A549 treated with AZD9567 at 1 μM for 4 hours (cell line): ENCODE data around the gene ATG4D. TPM values are rescaled to one million over a fixed set of nuclear protein-coding genes. Genes with fewer than 3 reads are reported as not detected.

Experiments used
- total RNA-seq: library from RNA; stranded (reverse); fragments of 200-300 nt; extraction: Qiagen RNA extraction; gene quantifications from 5 replicates; pipeline ENCODE4 v1.2.3, GENCODE V29; 2022; ENCODE audit not compliant: insufficient read depth

The ATG4D gene
- 21.6 to 27.9 TPM (median 22.2 TPM) in 5 replicates for total RNA-seq

DNA sequence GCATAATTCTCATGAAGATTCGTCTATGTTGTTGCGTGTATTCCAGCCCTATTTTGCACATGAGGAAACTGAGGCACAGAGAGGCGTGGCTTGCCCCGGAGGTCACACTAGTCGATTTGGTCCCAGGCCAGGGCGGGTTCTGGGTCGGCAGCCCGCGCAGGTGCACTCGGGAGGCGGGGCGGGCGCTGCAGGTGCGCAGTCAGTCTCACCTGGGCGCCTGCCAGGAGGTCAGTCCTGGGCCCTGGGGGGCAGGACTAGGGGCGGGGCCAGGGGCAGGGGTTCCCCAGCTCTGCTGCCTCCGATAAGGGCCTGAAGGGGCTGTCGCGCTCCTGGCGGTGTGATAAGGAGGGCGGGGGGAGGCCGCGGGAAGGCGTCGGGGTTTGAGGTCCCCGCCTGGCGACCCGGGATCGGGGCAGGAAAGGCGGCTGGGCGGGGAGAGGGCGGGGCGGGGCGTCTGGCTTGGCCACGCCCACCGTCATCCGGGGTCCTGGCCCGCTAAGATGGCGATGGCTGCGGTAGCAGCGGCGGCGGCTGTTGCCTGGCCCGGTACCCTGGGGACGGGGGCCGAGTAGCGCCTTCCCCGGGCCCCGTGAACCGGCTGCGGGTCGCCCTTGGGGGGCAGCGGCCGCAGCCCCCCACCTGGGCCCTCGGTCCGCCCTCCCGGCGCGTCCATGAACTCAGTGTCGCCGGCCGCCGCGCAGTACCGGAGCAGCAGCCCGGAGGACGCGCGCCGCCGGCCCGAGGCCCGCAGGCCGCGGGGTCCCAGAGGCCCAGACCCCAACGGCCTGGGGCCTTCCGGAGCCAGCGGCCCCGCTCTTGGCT, at the start of gene ATG4D:
TSS of gene ATG4D (plus strand) at position 485 of the 822 bp plus-strand sequence. CDS start at position 672, 187 bp downstream.

DNA sequence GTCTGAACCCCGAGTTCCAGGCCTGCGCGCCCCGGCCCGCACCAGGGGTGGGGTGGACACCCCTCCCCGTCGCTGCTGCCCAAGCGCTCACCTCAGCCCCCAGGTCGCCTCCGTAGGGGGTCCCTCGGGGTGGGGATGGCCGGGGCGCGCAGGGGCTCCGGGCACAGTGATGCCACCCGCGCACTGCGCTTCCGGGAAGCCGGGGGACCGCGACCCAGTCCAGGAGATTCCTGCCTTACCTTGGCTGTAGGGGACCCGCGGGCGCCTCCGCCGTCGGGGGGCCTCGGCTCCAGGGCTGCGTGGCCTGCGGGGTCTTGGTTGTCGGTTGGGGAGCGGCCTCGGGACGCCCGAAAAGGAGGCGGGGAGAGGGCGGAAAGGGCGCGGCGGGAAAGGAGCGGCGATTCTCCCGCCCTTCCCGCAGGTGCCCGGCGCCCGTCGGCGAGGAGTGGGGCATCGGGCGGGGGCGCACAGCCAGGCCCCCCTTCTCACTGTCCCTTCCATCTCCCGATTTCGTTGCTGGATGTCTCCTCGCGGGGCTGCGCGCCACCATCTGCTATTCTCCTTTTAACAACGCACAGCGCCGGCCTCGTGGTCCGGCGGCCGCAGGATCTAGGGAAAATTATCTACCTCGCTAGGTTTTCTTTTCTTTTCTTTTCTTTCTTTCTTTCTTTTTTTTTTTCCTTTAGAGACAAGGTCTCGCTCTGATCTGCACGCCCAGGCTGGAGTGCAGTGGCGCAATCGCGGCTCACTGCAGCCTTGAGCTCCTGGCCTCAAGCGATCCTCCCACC, 40.5 kb upstream of the ATG4D start, which contains the start of gene KEAP1:
TSS of gene KEAP1 (minus strand) at position 355 of the 788 bp plus-strand sequence. CDS start 3,323 bp downstream, outside the sequence.

DNA sequence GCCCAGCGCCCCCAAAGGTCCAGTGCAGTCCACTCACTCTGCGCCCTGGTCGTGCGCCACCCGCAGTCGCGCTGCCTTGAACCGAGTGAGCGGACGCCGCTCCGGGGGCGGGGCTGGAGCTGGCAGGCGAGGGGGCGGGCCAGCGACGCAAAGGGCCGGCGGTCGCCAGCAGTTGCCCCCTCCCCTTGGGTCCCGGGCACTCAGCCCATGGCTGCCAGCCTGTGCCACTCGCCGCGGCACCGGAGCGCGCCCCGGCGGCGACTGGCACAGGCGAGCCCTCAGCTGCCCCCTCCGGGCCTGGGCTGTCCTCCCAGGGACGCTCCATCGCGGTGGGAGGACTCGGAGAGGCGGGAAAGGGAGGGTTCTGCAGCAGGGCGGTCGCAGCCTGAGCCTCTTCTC, 26.3 kb upstream of the ATG4D start, which contains the start of gene S1PR5:
TSS of gene S1PR5 (minus strand) at position 87 of the 399 bp plus-strand sequence. CDS start 2,436 bp downstream, outside the sequence.

DNA sequence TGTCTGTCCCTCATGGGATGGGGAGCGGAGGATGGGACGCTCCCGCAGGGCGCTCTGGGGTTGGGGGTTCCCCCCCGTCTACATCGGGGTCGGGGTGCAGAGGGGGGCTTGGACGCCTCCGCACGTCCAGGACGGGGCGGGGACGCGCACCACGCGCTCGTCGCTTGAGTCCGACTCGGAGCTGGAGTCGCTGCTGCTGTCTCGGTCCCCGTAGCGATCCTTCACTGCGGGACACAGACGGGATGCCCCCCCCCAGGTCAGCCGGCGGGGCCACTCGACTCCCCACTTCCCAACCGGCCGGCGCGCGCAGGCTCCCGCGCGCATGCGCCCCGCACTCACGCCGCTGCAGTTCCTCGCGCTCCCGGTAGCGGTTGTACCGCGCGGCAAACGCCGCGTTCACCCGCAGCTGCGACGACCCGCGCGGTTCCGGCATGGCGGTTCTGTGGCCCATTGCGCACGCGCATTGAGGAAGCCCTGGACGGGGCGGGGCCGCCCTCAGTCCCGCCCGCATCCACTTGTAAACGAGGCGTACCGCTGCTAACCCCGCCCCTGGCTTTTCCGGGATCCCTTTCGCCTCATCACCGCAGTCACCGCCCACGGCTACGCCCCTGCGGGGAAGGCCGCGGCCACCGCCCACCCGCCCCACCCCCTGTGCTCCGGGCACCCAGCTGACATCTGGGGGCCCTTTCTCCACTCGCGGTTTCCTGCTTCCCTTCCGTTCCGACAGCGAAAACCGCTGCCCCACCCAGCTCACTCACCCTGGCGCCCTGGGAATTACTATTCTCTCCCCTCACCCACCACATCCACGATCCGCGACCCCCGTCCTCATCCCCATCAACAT, 22.1 kb downstream of the ATG4D start, which contains the start of gene KRI1:
TSS of gene KRI1 (minus strand) at position 444 of the 841 bp plus-strand sequence. CDS start at position 433, 11 bp downstream.

DNA sequence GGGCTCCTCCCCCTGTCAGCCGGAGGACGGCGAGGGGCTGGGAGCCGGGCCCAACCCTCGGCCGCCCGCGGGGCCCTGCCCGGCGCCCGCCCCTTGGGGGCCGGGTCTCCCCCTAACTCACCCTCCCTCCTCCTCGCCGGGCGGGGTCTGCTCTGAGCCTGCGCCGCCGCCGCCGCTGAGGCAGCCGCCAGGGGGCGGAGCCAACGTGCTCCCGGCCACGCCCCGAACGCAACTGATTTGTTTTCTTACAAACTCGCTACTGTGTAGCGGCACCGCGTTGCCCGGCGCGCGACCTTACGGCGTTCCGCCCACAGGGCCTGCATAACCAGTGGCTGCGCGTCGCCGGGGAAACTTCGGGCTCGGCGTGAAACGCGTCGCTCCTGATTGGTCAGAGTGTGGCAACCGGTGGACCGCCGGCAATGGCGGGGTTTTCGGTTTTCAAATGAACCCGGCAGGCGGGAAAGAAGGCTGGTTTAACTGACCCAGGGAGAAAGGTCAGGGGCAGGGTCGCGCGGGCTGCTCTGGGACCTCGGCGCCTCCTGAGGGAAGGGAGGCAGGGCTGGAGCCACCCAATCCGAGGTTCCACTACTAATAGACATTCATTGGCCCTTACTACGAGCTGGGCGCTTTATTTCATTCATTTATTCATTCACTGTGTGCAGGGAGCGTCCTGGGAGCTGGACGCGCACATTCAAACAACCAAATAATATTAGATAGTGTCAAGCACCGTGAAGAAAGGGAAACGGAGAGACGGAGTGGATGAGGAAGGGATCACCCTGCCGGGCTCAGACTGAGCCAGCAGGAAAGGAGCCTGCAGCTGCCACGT, 25.3 kb downstream of the ATG4D start, which contains the start of gene CDKN2D:
TSS of gene CDKN2D (minus strand) at position 154 of the 826 bp plus-strand sequence. CDS start 326 bp downstream, outside the sequence.

DNA sequence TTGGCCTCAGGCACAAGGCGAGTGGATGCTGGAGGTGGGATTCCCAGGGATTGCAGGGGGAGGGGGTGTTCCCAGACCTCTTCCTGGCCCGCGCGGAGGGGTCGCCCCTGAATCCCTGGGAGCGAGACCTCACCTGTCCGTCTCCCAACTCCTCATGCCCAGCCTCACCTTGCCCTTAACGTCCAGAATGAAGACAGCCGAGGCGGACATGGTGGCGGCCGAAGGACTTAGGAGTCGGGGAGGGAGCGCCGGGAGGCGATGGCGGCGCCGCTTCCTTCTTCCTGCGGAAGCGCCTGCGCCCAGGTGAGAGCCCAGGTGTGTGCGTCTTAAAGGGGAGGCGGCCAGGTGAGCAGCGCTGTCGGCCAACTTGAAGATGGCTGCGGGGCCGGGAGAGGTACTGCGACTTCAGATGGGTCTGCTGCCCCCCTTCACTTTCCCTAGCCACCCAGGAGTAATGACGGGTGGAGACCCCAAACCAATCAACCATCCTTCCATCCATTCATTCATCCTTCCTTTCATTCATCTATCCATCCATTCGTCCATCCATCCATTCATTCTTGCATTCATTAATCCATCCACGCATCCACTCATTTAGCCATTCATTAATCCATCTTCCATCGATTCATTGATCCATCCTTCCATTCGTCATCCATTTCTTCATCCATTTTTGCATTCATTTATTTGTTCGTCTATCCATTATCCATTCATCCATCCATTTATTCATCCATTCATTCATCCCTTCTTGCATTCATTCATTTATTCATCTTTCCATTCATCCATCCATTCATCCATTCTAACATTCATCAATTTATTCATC, 43.5 kb downstream of the ATG4D start, which contains the start of gene AP1M2:
TSS of gene AP1M2 (minus strand) at position 291 of the 817 bp plus-strand sequence. CDS start at position 210, 81 bp downstream.

Other genes with a start within 250 kb of the ATG4D start
- 2.1 to 3.4 TPM (median 2.3 TPM) in 4 of 5 replicates, not detected in the other for gene ZGLP1, start 234.1 kb upstream of the ATG4D start, total RNA-seq
- gene FDX2, start 227.9 kb upstream of the ATG4D start, total RNA-seq = 19.6 to 34.8 TPM (median 31.5 TPM) in 5 replicates
- gene RAVER1, start 210.4 kb upstream of the ATG4D start, total RNA-seq = 20.7 to 30.9 TPM (median 30.4 TPM) in 5 replicates
- gene ICAM3, start 204.3 kb upstream of the ATG4D start, total RNA-seq = 7.2 to 9.2 TPM (median 9.2 TPM) in 5 replicates
- gene TYK2, start 163.3 kb upstream of the ATG4D start, total RNA-seq = 27.8 to 50.4 TPM (median 45.6 TPM) in 5 replicates
- 140 to 202 TPM (median 189 TPM) in 5 replicates for gene CDC37, start 140.4 kb upstream of the ATG4D start, total RNA-seq
- 2.5 to 4.2 TPM (median 3.8 TPM) in 5 replicates for gene PDE4A, start 123.4 kb upstream of the ATG4D start, total RNA-seq
- gene KEAP1, start 40.5 kb upstream of the ATG4D start, total RNA-seq = 48.2 to 57.6 TPM (median 51.6 TPM) in 5 replicates
- gene S1PR5, start 26.5 kb upstream of the ATG4D start, total RNA-seq = 1.5 to 2.4 TPM (median 1.9 TPM) in 5 replicates
- 17.0 to 19.5 TPM (median 17.9 TPM) in 5 replicates for gene KRI1, start 22.1 kb downstream of the ATG4D start, total RNA-seq
- 2.0 to 8.7 TPM (median 7.2 TPM) in 5 replicates for gene CDKN2D, start 25.1 kb downstream of the ATG4D start, total RNA-seq
- 12.1 to 49.7 TPM (median 42.2 TPM) in 5 replicates for gene AP1M2, start 43.4 kb downstream of the ATG4D start, total RNA-seq
- 5.9 to 23.2 TPM (median 7.5 TPM) in 5 replicates for gene SLC44A2, start 81.6 kb downstream of the ATG4D start, total RNA-seq
- gene ILF3, start 110.4 kb downstream of the ATG4D start, total RNA-seq = 133 to 177 TPM (median 167 TPM) in 5 replicates
- 34.5 to 41.7 TPM (median 37.3 TPM) in 5 replicates for gene QTRT1, start 157.5 kb downstream of the ATG4D start, total RNA-seq
- gene DNM2, start 174.2 kb downstream of the ATG4D start, total RNA-seq = 47.4 to 60.0 TPM (median 56.2 TPM) in 5 replicates